Liver (tissue), 3 donors: ENCODE data around the gene DIDO1.

ENCODE experiments used
- CTCF ChIP-seq: fragments of 150-350 bp; IDR thresholded peaks from 2 replicates; pipeline ENCODE4 v1.5.1; 2017; ENCODE audit warnings: improper control_type of control experiment, low read depth, low read length; ENCODE audit not compliant: missing input control
- FOXA1 ChIP-seq: IDR thresholded peaks from 2 replicates; pipeline ENCODE4 v1.6.1; 2016; ENCODE audit warnings: antibody characterized with exemption
- NR2F2 ChIP-seq: IDR thresholded peaks from 2 replicates; pipeline ENCODE4 v1.6.1; 2016; ENCODE audit warnings: antibody characterized with exemption
- SP1 ChIP-seq: IDR thresholded peaks from 2 replicates; pipeline ENCODE4 v1.6.1; 2018; ENCODE audit warnings: antibody characterized with exemption, mild to moderate bottlenecking
- TF ChIP-seq, protein P1 (sequence below): IDR thresholded peaks from 2 replicates; pipeline ENCODE4 v1.6.1; 2016; ENCODE audit warnings: antibody characterized with exemption
- TF ChIP-seq, protein P2 (sequence below): IDR thresholded peaks from 2 replicates; pipeline ENCODE4 v1.6.1; 2016; ENCODE audit warnings: antibody characterized with exemption, mild to moderate bottlenecking
- donor health status: healthy.
- donor health status: healthy.

DNA sequence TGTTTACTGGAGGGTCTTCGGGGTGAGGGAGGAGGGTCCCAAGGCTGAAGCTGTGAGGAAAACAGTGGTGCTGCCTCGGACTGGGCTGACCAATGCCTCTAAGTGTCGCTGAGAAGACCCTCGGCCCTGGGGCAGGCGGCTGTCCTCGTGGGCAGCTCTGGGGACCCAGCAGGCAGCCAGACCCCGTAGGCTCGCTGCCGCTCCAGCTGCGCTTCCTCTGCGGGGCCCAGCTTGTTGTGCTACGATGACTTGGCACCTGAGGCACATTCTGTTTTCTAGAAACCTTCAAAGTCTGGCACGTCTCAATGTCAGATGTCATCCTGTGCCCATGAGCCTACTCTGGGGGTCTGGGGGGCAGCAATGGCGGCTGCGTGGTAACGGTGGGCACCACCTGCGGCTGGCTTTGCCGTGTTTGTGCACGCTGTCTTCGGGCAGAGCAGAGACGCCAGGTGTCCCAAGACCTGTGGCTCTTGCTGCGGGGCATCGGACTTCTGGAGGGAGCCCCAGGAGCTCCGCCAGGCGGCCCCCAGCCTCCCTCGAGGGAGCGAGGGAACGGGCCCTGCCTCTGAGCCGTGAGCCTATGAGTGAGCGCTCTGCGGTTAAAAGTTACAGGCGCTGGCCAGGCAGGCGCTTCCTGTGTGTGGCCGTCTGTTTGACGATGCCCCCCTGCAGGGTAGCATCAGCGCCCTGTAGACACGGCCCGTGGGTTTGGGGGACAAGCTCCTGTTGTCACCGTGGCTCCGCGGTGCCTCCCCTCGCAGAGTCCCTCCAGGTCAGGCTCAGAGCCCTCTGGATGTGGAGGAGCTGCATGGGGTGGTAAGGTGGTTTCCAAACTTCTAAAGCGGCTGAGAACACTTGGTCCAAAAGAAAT lies 33.0 kb upstream of the DIDO1 start:
- no peak for TF ChIP-seq SP1
- TF ChIP-seq CTCF = no peak
- TF ChIP-seq, protein P1, sequence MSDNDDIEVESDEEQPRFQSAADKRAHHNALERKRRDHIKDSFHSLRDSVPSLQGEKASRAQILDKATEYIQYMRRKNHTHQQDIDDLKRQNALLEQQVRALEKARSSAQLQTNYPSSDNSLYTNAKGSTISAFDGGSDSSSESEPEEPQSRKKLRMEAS = no peak
- TF ChIP-seq FOXA1 = no peak
- TF ChIP-seq, protein P2, sequence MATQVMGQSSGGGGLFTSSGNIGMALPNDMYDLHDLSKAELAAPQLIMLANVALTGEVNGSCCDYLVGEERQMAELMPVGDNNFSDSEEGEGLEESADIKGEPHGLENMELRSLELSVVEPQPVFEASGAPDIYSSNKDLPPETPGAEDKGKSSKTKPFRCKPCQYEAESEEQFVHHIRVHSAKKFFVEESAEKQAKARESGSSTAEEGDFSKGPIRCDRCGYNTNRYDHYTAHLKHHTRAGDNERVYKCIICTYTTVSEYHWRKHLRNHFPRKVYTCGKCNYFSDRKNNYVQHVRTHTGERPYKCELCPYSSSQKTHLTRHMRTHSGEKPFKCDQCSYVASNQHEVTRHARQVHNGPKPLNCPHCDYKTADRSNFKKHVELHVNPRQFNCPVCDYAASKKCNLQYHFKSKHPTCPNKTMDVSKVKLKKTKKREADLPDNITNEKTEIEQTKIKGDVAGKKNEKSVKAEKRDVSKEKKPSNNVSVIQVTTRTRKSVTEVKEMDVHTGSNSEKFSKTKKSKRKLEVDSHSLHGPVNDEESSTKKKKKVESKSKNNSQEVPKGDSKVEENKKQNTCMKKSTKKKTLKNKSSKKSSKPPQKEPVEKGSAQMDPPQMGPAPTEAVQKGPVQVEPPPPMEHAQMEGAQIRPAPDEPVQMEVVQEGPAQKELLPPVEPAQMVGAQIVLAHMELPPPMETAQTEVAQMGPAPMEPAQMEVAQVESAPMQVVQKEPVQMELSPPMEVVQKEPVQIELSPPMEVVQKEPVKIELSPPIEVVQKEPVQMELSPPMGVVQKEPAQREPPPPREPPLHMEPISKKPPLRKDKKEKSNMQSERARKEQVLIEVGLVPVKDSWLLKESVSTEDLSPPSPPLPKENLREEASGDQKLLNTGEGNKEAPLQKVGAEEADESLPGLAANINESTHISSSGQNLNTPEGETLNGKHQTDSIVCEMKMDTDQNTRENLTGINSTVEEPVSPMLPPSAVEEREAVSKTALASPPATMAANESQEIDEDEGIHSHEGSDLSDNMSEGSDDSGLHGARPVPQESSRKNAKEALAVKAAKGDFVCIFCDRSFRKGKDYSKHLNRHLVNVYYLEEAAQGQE = no peak
- TF ChIP-seq NR2F2 = no peak
